H9 (cell line): ENCODE measurements around the gene ATP8A1. TPM values are rescaled to one million over a fixed set of nuclear protein-coding genes. Genes with fewer than 3 reads are reported as not detected.

Experiments
- DNase-seq: peaks from one replicate; pipeline ENCODE4 v3.0.0-alpha.2; 2017
- H2AFZ ChIP-seq: one replicate; pipeline ENCODE4 v1.6.1; 2013; ENCODE audit warnings: mild to moderate bottlenecking, low read length, control low read depth, moderate library complexity
- H2AK5ac ChIP-seq: 2 replicates; pipeline ENCODE4 v1.6.1; 2013; ENCODE audit warnings: low read length, control low read depth, mixed read lengths; ENCODE audit not compliant: insufficient read length
- H2BK120ac ChIP-seq: one replicate; pipeline ENCODE4 v1.6.1; 2013; ENCODE audit warnings: low read depth, mild to moderate bottlenecking, low read length, control low read depth, inconsistent platforms; ENCODE audit not compliant: poor library complexity, severe bottlenecking
- H2BK12ac ChIP-seq: 2 replicates; pipeline ENCODE4 v1.6.1; 2013; ENCODE audit warnings: low read length, control low read depth, mixed read lengths, low read depth; ENCODE audit not compliant: insufficient read length
- H2BK15ac ChIP-seq: 2 replicates; pipeline ENCODE4 v1.6.1; 2013; ENCODE audit warnings: low read depth, low read length, control low read depth
- H2BK20ac ChIP-seq: one replicate; pipeline ENCODE4 v1.6.1; 2013; ENCODE audit warnings: low read depth, mild to moderate bottlenecking, low read length, control low read depth, inconsistent platforms; ENCODE audit not compliant: poor library complexity, severe bottlenecking
- H2BK5ac ChIP-seq: 2 replicates; pipeline ENCODE4 v1.6.1; 2013; ENCODE audit warnings: low read length, control low read depth, mixed read lengths; ENCODE audit not compliant: insufficient read length
- H3K14ac ChIP-seq: 2 replicates; pipeline ENCODE4 v1.6.1; 2013; ENCODE audit warnings: low read length, control low read depth; ENCODE audit not compliant: insufficient read depth
- H3K18ac ChIP-seq: 2 replicates; pipeline ENCODE4 v1.6.1; 2013; ENCODE audit warnings: low read depth, mild to moderate bottlenecking, mixed read lengths, low read length, control low read depth; ENCODE audit not compliant: insufficient read length
- H3K23ac ChIP-seq: 2 replicates; pipeline ENCODE4 v1.6.1; 2013; ENCODE audit warnings: low read length, control low read depth, mixed read lengths, low read depth; ENCODE audit not compliant: insufficient read length
- H3K23me2 ChIP-seq: 2 replicates; pipeline ENCODE4 v1.6.1; 2013; ENCODE audit warnings: low read depth, mild to moderate bottlenecking, mixed read lengths, low read length, control low read depth; ENCODE audit not compliant: insufficient read length, poor library complexity, severe bottlenecking
- H3K27ac ChIP-seq: 2 replicates; pipeline ENCODE4 v1.5.1; 2013; ENCODE audit warnings: low read length, control low read depth, mixed read lengths, low read depth; ENCODE audit not compliant: insufficient read length
- H3K27me3 ChIP-seq: 2 replicates; pipeline ENCODE4 v1.6.1; 2013; ENCODE audit warnings: low read length, control low read depth, inconsistent platforms; ENCODE audit not compliant: insufficient read depth
- H3K4ac ChIP-seq: 2 replicates; pipeline ENCODE4 v1.6.1; 2013; ENCODE audit warnings: low read depth, mild to moderate bottlenecking, control low read depth, inconsistent platforms, low read length, moderate library complexity
- H3K4me1 ChIP-seq: 2 replicates; pipeline ENCODE4 v1.6.1; 2013; ENCODE audit warnings: low read length, control low read depth, inconsistent platforms; ENCODE audit not compliant: insufficient read depth
- H3K4me2 ChIP-seq: 2 replicates; pipeline ENCODE4 v1.6.1; 2013; ENCODE audit warnings: low read length, control low read depth, mixed read lengths; ENCODE audit not compliant: insufficient read length, insufficient read depth
- H3K56ac ChIP-seq: 2 replicates; pipeline ENCODE4 v1.6.1; 2013; ENCODE audit warnings: low read depth, mild to moderate bottlenecking, mixed read lengths, low read length, control low read depth; ENCODE audit not compliant: insufficient read length
- H3K79me1 ChIP-seq: 2 replicates; pipeline ENCODE4 v1.6.1; 2013; ENCODE audit warnings: low read depth, mild to moderate bottlenecking, moderate library complexity, low read length, control low read depth, inconsistent platforms; ENCODE audit not compliant: insufficient read depth, poor library complexity, severe bottlenecking
- H3K79me2 ChIP-seq: 2 replicates; pipeline ENCODE4 v1.6.1; 2013; ENCODE audit warnings: low read length, control low read depth, inconsistent platforms; ENCODE audit not compliant: insufficient read depth
- H3K9ac ChIP-seq: 2 replicates; pipeline ENCODE4 v1.6.1; 2013; ENCODE audit warnings: low read length, control low read depth, mixed read lengths; ENCODE audit not compliant: insufficient read length; ENCODE audit errors: extremely low read depth
- H3K9me3 ChIP-seq: one replicate; pipeline ENCODE4 v1.6.1; 2013; ENCODE audit warnings: low read depth, low read length, inconsistent platforms; ENCODE audit not compliant: control insufficient read depth
- H3T11ph ChIP-seq: one replicate; pipeline ENCODE4 v1.6.1; 2013; ENCODE audit warnings: mild to moderate bottlenecking, low read length, control low read depth, inconsistent platforms
- H4K20me1 ChIP-seq: one replicate; pipeline ENCODE4 v1.6.1; 2013; ENCODE audit not compliant: control insufficient read depth, insufficient read length, insufficient read depth
- H4K5ac ChIP-seq: 2 replicates; pipeline ENCODE4 v1.6.1; 2013; ENCODE audit warnings: low read depth, mild to moderate bottlenecking, mixed read lengths, low read length, control low read depth; ENCODE audit not compliant: insufficient read length
- H4K8ac ChIP-seq: replicated peaks from 2 replicates; pipeline ENCODE4 v1.6.1; 2013; ENCODE audit warnings: low read length, control low read depth, mixed read lengths, low read depth; ENCODE audit not compliant: insufficient read length
- H4K91ac ChIP-seq: 2 replicates; pipeline ENCODE4 v1.6.1; 2013; ENCODE audit warnings: low read depth, mild to moderate bottlenecking, moderate library complexity, mixed read lengths, low read length, control low read depth; ENCODE audit not compliant: insufficient read length
- H3K27ac Mint-ChIP-seq, 3 experiments: 2 replicates in 2 of 3; 3 replicates in 1 of 3; pipeline ENCODE4 v1.8.0; 2020 to 2021; ENCODE audit warnings: mixed read lengths in 3 of 3, mild to moderate bottlenecking in 1 of 3, moderate library complexity in 1 of 3
- H3K27me3 Mint-ChIP-seq: 2 replicates; pipeline ENCODE4 v1.8.0; 2021; ENCODE audit warnings: low read depth, mild to moderate bottlenecking, moderate library complexity, mixed read lengths
- H3K36me3 Mint-ChIP-seq, 3 experiments: 2 replicates in 2 of 3; 3 replicates in 1 of 3; pipeline ENCODE4 v1.8.0; 2020 to 2021; ENCODE audit warnings: low read depth in 3 of 3, mixed read lengths in 3 of 3; ENCODE audit not compliant: insufficient read depth in 1 of 3
- H3K4me1 Mint-ChIP-seq, 2 experiments: 2 replicates each; pipeline ENCODE4 v1.8.0; 2020; ENCODE audit warnings: mixed read lengths in 2 of 2
- H3K4me3 Mint-ChIP-seq, 2 experiments: 2 replicates in 1 of 2; 3 replicates in 1 of 2; pipeline ENCODE4 v1.8.0; 2020 to 2021; ENCODE audit warnings: mild to moderate bottlenecking in 2 of 2, mixed read lengths in 2 of 2, moderate library complexity in 1 of 2
- H3K9me3 Mint-ChIP-seq, 2 experiments: 2 replicates in 1 of 2; 3 replicates in 1 of 2; pipeline ENCODE4 v1.8.0; 2020; ENCODE audit warnings: mild to moderate bottlenecking in 2 of 2, mixed read lengths in 2 of 2, moderate library complexity in 1 of 2
- WGBS: extraction: QIAGEN DNeasy Blood & Tissue Kit; methylation state at CpG from one replicate; pipeline ENCODE4 v1.1.7; 2013; ENCODE audit warnings: missing lambda C conversion rate, low lambda C conversion rate, mixed read lengths; ENCODE audit not compliant: insufficient read length; ENCODE audit errors: extremely low coverage; 5-methylcytosine and 5-hydroxymethylcytosine counted together
- total RNA-seq: library from RNA; stranded (reverse); gene quantifications from 2 replicates; pipeline ENCODE4 v1.2.1, GENCODE V29; 2021
- TF ChIP-seq, protein P1 (sequence below): fragments of 200-600 bp; sonication (generic); conservative IDR thresholded peaks from 3 replicates; pipeline ENCODE4 v1.8.0; 2021; ENCODE audit warnings: antibody characterized with exemption, mild to moderate bottlenecking

Gene ATP8A1
- total RNA-seq, 1 experiment from 2014 or later: 5.1 TPM

DNA sequence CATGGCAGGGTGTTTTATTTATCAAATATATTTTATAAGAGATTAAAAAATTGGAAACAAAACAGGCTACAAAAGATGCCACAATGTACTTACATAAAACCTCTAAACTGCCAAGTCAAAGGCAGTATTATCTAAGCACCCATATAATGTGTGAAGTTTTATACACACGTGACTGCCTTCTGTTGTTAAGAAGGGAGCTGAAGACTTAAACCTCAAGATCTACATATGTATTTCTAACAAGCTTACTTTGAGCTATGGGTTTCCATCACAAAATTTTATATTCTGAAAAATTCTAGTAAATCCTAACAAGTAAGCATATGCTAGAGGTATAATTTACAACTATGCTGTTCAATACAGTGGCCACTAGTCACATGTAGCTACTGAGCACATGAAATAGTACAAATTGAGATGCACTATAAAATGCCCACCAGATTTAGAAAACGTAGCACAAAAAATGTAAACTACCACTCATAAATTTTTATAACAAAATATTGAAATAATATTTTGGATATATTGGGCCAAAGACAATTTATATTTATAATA is 9.8 kb downstream of the ATP8A1 start:
- Histone ChIP-seq H2BK15ac (no peak overlapping the region), H2BK120ac (no peak overlapping the region), H3T11ph (no peak overlapping the region), H2BK20ac (no peak overlapping the region), H3K56ac (no peak overlapping the region), H3K14ac (no peak overlapping the region), H3K23me2 (no peaks in the 10 kb centered on the region), H4K91ac (no peak overlapping the region), H2BK5ac (no peak overlapping the region), H4K5ac (no peak overlapping the region), H3K27me3 (no peaks in the 10 kb centered on the region), H3K4me1 (no peaks in the 10 kb centered on the region; the same call in 1 of the 2 replicates), H3K23ac (no peak overlapping the region), H3K4ac (no peak overlapping the region), H2BK12ac (no peak overlapping the region), H2AK5ac (no peak overlapping the region), H3K9me3 (no peaks in the 10 kb centered on the region), H3K9ac (no peak overlapping the region), H3K18ac (no peak overlapping the region), H4K20me1 (no peaks in the 10 kb centered on the region), H4K8ac (no peak overlapping the region), H3K27ac (no peak overlapping the region), H3K4me2 (no peak overlapping the region), H2AFZ (no peak overlapping the region), H3K79me2 (no peaks in the 10 kb centered on the region), H3K79me1 (no peaks in the 10 kb centered on the region)
- H3K27ac Mint-ChIP-seq: no peak overlapping the region
- peaks cover 2 to 14% (median 11%) of the 10 kb centered on the region in 3 experiments for H3K36me3 Mint-ChIP-seq
- no peak overlapping the region for H3K4me3 Mint-ChIP-seq
- no CpG with 5 or more reads among the region's 2 CpGs for WGBS
- H3K9me3 Mint-ChIP-seq: peaks cover 5 to 11% of the 10 kb centered on the region in 2 experiments; a peak in 4 of 5 replicates
- H3K4me1 Mint-ChIP-seq: peaks cover 11 to 12% of the 10 kb centered on the region in 2 experiments; a peak in 3 of 4 replicates
- H3K27me3 Mint-ChIP-seq: no peaks in the 10 kb centered on the region; the same call in 1 of the 2 replicates
- TF ChIP-seq, protein P1, sequence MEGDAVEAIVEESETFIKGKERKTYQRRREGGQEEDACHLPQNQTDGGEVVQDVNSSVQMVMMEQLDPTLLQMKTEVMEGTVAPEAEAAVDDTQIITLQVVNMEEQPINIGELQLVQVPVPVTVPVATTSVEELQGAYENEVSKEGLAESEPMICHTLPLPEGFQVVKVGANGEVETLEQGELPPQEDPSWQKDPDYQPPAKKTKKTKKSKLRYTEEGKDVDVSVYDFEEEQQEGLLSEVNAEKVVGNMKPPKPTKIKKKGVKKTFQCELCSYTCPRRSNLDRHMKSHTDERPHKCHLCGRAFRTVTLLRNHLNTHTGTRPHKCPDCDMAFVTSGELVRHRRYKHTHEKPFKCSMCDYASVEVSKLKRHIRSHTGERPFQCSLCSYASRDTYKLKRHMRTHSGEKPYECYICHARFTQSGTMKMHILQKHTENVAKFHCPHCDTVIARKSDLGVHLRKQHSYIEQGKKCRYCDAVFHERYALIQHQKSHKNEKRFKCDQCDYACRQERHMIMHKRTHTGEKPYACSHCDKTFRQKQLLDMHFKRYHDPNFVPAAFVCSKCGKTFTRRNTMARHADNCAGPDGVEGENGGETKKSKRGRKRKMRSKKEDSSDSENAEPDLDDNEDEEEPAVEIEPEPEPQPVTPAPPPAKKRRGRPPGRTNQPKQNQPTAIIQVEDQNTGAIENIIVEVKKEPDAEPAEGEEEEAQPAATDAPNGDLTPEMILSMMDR: no peak
- no peak for DNase-seq
